Esophagus muscularis mucosa (tissue), 3 donors: ENCODE results near the gene KLHL24.

Experiments used
- POLR2A ChIP-seq: fragments of 450-650 bp; IDR thresholded peaks from one replicate; pipeline ENCODE4 v1.6.1; 2017; ENCODE audit warnings: antibody characterized with exemption, moderate library complexity, mild to moderate bottlenecking, low read depth
- POLR2AphosphoS5 ChIP-seq, 2 donors: sonication (generic); formaldehyde crosslinking; IDR thresholded peaks; one replicate each; pipeline ENCODE4 v1.6.1; 2017; ENCODE audit warnings: antibody characterized with exemption in 2 of 2
- TF ChIP-seq, protein P1 (sequence below), 3 experiments: fragments of 200-600 bp in 2 of 3; fragments of 450-650 bp in 1 of 3; sonication (generic) in 2 of 3; IDR thresholded peaks; one replicate each; pipeline ENCODE4 v1.5.1; 2017 to 2019; ENCODE audit warnings: antibody characterized with exemption in 3 of 3, mild to moderate bottlenecking in 2 of 3, moderate library complexity in 1 of 3

DNA sequence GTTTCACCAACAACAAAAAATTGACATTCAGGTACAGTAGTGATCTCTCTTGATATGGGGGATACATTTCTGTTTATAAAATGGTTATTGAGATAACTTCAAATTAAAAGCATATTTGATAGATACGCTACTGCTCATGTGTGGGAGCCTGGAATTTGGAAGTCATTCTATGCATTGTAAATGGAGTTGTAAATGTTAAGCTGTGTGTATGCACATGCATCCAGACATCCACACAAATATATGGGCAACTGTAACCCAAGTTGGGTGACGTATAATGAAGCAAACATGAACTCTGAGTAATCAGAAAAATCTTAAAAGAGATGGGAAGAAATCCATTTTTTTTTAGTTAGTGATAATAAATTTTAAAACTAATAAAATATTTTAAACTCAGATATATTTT, 9.8 kb downstream of the KLHL24 start:
- TF ChIP-seq, protein P1, sequence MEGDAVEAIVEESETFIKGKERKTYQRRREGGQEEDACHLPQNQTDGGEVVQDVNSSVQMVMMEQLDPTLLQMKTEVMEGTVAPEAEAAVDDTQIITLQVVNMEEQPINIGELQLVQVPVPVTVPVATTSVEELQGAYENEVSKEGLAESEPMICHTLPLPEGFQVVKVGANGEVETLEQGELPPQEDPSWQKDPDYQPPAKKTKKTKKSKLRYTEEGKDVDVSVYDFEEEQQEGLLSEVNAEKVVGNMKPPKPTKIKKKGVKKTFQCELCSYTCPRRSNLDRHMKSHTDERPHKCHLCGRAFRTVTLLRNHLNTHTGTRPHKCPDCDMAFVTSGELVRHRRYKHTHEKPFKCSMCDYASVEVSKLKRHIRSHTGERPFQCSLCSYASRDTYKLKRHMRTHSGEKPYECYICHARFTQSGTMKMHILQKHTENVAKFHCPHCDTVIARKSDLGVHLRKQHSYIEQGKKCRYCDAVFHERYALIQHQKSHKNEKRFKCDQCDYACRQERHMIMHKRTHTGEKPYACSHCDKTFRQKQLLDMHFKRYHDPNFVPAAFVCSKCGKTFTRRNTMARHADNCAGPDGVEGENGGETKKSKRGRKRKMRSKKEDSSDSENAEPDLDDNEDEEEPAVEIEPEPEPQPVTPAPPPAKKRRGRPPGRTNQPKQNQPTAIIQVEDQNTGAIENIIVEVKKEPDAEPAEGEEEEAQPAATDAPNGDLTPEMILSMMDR (IDR thresholded peaks at IDR 0.05) = no peak
- no peak for TF ChIP-seq POLR2A
- TF ChIP-seq POLR2AphosphoS5 (IDR thresholded peaks at IDR 0.05) = no peak
